ENCODE data around the gene CD63. TPM values are rescaled to one million over a fixed set of nuclear protein-coding genes. Genes with fewer than 3 reads are reported as not detected.

The CD63 gene
- total RNA-seq, 1 experiment from 2014 or later, result 367 TPM

- no peak for TF ChIP-seq EZH2 (IDR thresholded peaks at IDR 0.05; ENCODE audit: borderline replicate concordance, low read depth, low read length, poor library complexity, severe bottlenecking)
Observed at GRCh38 chr12:55696141-55696540, 32.7 kb downstream of the CD63 start.

GRCh38 chr12:55695349-55695748, 33.5 kb downstream of the CD63 start:
- intact Hi-C loops (cut with micrococcal nuclease; ENCODE audit: unreplicated experiment), result no loop called here
- no peaks in the 10 kb centered on the region for H3K36me3 ChIP-seq (ENCODE audit: insufficient read depth, low read length, poor library complexity, severe bottlenecking)
- ChIA-PET POLR2A (ENCODE audit: low non-redundant PET) (no interaction called here), CTCF (no interaction called here)
- no TSS peak for BruUV-seq (replicated peaks)
- DNase-seq (ENCODE audit: low spot score), result no peak
- H3K27ac ChIP-seq (ENCODE audit: low read depth, low read length, poor library complexity, severe bottlenecking), result no peak overlapping the region
- no peaks in the 10 kb centered on the region for H3K27me3 ChIP-seq (replicated peaks; ENCODE audit: insufficient read depth, low read depth, low read length, poor library complexity)
- no peak for TF ChIP-seq EZH2 (IDR thresholded peaks at IDR 0.05; ENCODE audit: borderline replicate concordance, low read depth, low read length, poor library complexity, severe bottlenecking)
- TF ChIP-seq, protein P1, sequence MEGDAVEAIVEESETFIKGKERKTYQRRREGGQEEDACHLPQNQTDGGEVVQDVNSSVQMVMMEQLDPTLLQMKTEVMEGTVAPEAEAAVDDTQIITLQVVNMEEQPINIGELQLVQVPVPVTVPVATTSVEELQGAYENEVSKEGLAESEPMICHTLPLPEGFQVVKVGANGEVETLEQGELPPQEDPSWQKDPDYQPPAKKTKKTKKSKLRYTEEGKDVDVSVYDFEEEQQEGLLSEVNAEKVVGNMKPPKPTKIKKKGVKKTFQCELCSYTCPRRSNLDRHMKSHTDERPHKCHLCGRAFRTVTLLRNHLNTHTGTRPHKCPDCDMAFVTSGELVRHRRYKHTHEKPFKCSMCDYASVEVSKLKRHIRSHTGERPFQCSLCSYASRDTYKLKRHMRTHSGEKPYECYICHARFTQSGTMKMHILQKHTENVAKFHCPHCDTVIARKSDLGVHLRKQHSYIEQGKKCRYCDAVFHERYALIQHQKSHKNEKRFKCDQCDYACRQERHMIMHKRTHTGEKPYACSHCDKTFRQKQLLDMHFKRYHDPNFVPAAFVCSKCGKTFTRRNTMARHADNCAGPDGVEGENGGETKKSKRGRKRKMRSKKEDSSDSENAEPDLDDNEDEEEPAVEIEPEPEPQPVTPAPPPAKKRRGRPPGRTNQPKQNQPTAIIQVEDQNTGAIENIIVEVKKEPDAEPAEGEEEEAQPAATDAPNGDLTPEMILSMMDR (conservative IDR thresholded peaks at IDR 0.05; ENCODE audit: low read depth, low read length), result no peak
- no peaks in the 10 kb centered on the region for H3K4me1 ChIP-seq (ENCODE audit: insufficient read depth, low read length, poor library complexity, severe bottlenecking)
- no peak overlapping the region for H3K4me3 ChIP-seq (ENCODE audit: low read depth, low read length, poor library complexity, severe bottlenecking)
- H3K9me3 ChIP-seq (ENCODE audit: low read depth, low read length, poor library complexity, severe bottlenecking), result no peaks in the 10 kb centered on the region

More at GRCh38 chr12:55696141-55696540, 32.7 kb downstream of the CD63 start:
- Histone ChIP-seq H3K4me1 (ENCODE audit: insufficient read depth, low read length, poor library complexity, severe bottlenecking) (no peaks in the 10 kb centered on the region), H3K27me3 (replicated peaks; ENCODE audit: insufficient read depth, low read depth, low read length, poor library complexity) (no peaks in the 10 kb centered on the region), H3K27ac (ENCODE audit: low read depth, low read length, poor library complexity, severe bottlenecking) (no peak overlapping the region), H3K9me3 (ENCODE audit: low read depth, low read length, poor library complexity, severe bottlenecking) (no peaks in the 10 kb centered on the region), H3K36me3 (ENCODE audit: insufficient read depth, low read length, poor library complexity, severe bottlenecking) (no peaks in the 10 kb centered on the region), H3K4me3 (ENCODE audit: low read depth, low read length, poor library complexity, severe bottlenecking) (no peak overlapping the region)
- DNase-seq (ENCODE audit: low spot score), result no peak
- intact Hi-C loops (cut with micrococcal nuclease; ENCODE audit: unreplicated experiment), result no loop called here
- POLR2A ChIA-PET (ENCODE audit: low non-redundant PET), result interaction anchor here (0.6 kb wide), 1 partner anchor 9 kb away, joined by 6 read pairs; no protein-coding TSS in a partner anchor
- CTCF ChIA-PET, result no interaction called here
- BruUV-seq (replicated peaks), result no TSS peak

DNA sequence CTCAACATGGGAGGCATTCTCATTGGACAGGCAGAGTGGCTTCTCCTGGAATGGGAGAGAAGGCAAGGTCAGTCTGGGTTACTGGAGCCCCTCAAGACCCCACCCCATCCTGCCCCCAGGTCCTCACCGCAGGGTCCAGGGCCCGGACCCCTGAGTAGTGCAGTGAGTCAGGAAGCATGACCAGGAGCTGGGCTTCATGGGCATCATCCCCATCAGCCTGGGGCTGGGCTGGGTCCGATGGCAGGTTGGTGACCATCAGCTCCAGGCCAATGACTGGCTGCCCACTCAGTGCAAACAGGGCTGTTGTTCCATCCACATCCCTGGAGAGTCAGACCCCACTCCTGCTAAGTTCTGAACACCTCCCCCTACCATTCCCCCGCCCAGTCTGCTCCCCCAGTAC, 34.2 kb downstream of the CD63 start:
- H3K27ac ChIP-seq (ENCODE audit: low read depth, low read length, poor library complexity, severe bottlenecking), result no peak overlapping the region
- ChIA-PET POLR2A (ENCODE audit: low non-redundant PET) (no interaction called here), CTCF (no interaction called here)
- BruUV-seq (replicated peaks), result no TSS peak
- no peaks in the 10 kb centered on the region for H3K9me3 ChIP-seq (ENCODE audit: low read depth, low read length, poor library complexity, severe bottlenecking)
- intact Hi-C loops (cut with micrococcal nuclease; ENCODE audit: unreplicated experiment), result no loop called here
- no peaks in the 10 kb centered on the region for H3K36me3 ChIP-seq (ENCODE audit: insufficient read depth, low read length, poor library complexity, severe bottlenecking)
- no peak for DNase-seq (ENCODE audit: low spot score)
- TF ChIP-seq EZH2 (IDR thresholded peaks at IDR 0.05; ENCODE audit: borderline replicate concordance, low read depth, low read length, poor library complexity, severe bottlenecking), result no peak
- TF ChIP-seq, protein P1 (conservative IDR thresholded peaks at IDR 0.05; ENCODE audit: low read depth, low read length), result no peak
- no peaks in the 10 kb centered on the region for H3K4me1 ChIP-seq (ENCODE audit: insufficient read depth, low read length, poor library complexity, severe bottlenecking)
- no peak overlapping the region for H3K4me3 ChIP-seq (ENCODE audit: low read depth, low read length, poor library complexity, severe bottlenecking)
- no peaks in the 10 kb centered on the region for H3K27me3 ChIP-seq (replicated peaks; ENCODE audit: insufficient read depth, low read depth, low read length, poor library complexity)

DNA sequence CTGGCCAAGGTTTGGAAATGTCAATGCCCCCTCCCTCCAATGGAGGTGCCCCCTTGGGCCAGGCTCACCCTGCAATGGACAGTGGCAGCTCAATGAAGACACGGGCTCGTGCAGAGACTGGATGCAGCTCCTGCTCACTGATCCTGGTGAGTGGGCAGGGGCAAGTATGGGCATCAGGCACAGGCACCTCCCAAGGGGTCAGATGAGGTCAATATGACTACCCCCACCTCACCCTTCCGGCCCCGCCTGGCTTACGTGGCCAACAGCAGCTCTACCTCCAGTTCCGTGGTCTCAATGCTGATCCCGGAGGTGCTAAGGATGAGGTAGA, 34.7 kb downstream of the CD63 start:
- no peak for TF ChIP-seq EZH2 (IDR thresholded peaks at IDR 0.05; ENCODE audit: borderline replicate concordance, low read depth, low read length, poor library complexity, severe bottlenecking)
- TF ChIP-seq, protein P1 (conservative IDR thresholded peaks at IDR 0.05; ENCODE audit: low read depth, low read length), result no peak
- POLR2A ChIA-PET (ENCODE audit: low non-redundant PET), result no interaction called here
- CTCF ChIA-PET, result no interaction called here
- DNase-seq (ENCODE audit: low spot score), result no peak
- Histone ChIP-seq H3K27ac (ENCODE audit: low read depth, low read length, poor library complexity, severe bottlenecking) (no peak overlapping the region), H3K9me3 (ENCODE audit: low read depth, low read length, poor library complexity, severe bottlenecking) (no peaks in the 10 kb centered on the region), H3K36me3 (ENCODE audit: insufficient read depth, low read length, poor library complexity, severe bottlenecking) (no peaks in the 10 kb centered on the region), H3K4me3 (ENCODE audit: low read depth, low read length, poor library complexity, severe bottlenecking) (no peak overlapping the region), H3K27me3 (replicated peaks; ENCODE audit: insufficient read depth, low read depth, low read length, poor library complexity) (no peaks in the 10 kb centered on the region), H3K4me1 (ENCODE audit: insufficient read depth, low read length, poor library complexity, severe bottlenecking) (no peaks in the 10 kb centered on the region)
- intact Hi-C loops (cut with micrococcal nuclease; ENCODE audit: unreplicated experiment), result no loop called here
- no TSS peak for BruUV-seq (replicated peaks)
